Measurements from ENCODE around the gene CEBPZ.

Gene CEBPZ

DNA sequence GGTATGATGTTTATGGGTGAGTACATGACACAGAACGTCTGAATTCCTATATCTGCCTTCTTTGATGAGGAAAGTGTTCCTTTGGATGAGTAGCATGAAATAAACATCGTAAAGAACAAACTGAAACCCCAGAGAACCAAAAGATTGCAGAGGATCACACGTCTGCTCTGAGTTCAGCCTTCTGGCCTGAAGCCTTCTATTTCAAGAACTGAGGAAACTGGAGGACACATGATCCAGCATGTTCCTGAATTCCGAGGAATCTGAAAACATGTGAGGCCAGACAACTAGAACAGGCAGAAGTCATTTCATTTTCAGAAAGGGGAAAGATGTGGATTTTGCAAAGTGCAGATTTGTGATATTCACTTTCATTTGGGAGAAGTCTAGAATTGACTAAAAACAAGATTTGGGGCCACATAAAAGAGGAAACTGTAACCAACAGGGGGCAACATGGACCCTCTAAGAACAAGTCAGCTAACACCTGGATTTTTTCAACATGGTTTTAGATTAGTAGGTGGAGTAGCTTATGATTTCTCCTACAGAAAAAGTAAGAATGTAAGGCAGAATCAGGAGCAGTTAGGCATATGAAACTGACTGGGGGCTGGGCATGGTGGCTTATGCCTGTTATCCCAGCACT, 51.3 kb downstream of the CEBPZ start:
- CTCF ChIA-PET, result interaction anchor here (0.6 kb wide), 1 partner anchor 128 kb away, joined by 3 read pairs; no protein-coding TSS in a partner anchor
- POLR2A ChIA-PET, result no interaction called here
- no peak for DNase-seq (ENCODE audit: extremely low spot score)
- no peak for TF ChIP-seq ZNF384 (IDR thresholded peaks at IDR 0.05)
- no peak for TF ChIP-seq BHLHE40 (IDR thresholded peaks at IDR 0.05; ENCODE audit: borderline replicate concordance)
- no peak for TF ChIP-seq ELF4 (IDR thresholded peaks at IDR 0.05)
- TF ChIP-seq CTBP1 (IDR thresholded peaks at IDR 0.05; ENCODE audit: borderline replicate concordance), result no peak

DNA sequence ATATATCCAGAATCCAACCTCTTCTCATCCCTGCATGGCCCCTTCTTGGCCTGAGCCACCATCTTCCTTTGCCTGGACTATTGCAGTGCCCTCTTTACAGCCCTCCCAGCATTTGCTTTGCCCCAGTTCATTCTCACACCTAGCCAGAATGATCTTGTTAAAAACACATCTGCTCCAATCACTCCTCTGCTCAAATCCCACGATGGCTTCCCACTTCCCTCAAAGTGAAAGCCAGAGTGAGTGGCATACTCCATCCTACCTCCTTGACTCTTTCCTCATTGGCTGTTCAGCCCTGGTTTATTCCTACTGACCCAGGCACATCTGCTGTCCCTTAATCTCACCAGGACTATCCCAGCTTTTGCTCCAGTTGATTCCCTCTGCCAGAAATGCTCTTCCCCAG, 57.7 kb downstream of the CEBPZ start:
- DNase-seq (ENCODE audit: extremely low spot score), result no peak
- POLR2A ChIA-PET, result no interaction called here
- CTCF ChIA-PET, result no interaction called here
- TF ChIP-seq NFRKB (IDR thresholded peaks at IDR 0.05) (no peak), FOXA1 (IDR thresholded peaks at IDR 0.05) (no peak), SUZ12 (IDR thresholded peaks at IDR 0.05) (no peak), LEF1 (IDR thresholded peaks at IDR 0.05; ENCODE audit: borderline replicate concordance) (no peak), L3MBTL2 (conservative IDR thresholded peaks at IDR 0.05) (no peak), ZNF384 (IDR thresholded peaks at IDR 0.05) (no peak), HDGF (IDR thresholded peaks at IDR 0.05; ENCODE audit: borderline replicate concordance) (no peak), SP1 (IDR thresholded peaks at IDR 0.05) (no peak), ARNT (IDR thresholded peaks at IDR 0.05) (no peak), FOXM1 (IDR thresholded peaks at IDR 0.05; ENCODE audit: borderline replicate concordance) (no peak), ELF4 (IDR thresholded peaks at IDR 0.05) (no peak), BHLHE40 (IDR thresholded peaks at IDR 0.05; ENCODE audit: borderline replicate concordance) (no peak), TARDBP (IDR thresholded peaks at IDR 0.05) (no peak), FOXK2 (IDR thresholded peaks at IDR 0.05) (no peak), CTBP1 (IDR thresholded peaks at IDR 0.05; ENCODE audit: borderline replicate concordance) (no peak)
- TF ChIP-seq, protein P1, sequence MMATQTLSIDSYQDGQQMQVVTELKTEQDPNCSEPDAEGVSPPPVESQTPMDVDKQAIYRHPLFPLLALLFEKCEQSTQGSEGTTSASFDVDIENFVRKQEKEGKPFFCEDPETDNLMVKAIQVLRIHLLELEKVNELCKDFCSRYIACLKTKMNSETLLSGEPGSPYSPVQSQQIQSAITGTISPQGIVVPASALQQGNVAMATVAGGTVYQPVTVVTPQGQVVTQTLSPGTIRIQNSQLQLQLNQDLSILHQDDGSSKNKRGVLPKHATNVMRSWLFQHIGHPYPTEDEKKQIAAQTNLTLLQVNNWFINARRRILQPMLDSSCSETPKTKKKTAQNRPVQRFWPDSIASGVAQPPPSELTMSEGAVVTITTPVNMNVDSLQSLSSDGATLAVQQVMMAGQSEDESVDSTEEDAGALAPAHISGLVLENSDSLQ (IDR thresholded peaks at IDR 0.05), result no peak

DNA sequence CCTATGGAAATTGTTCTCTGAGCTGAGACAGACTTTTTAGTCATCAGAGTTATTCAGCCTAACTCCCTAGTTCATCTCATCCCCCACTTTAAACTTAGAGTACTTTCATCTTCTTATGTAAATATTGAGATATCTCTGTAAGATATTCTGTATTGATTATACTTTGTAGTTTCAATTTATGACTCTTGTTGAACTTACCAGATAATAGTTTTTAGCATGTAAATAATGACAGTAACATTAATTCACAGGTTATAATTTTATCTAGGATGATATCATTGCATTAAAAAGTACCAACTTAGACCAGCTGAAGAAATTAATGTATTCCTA, 59.8 kb downstream of the CEBPZ start:
- DNase-seq (ENCODE audit: extremely low spot score), result no peak
- POLR2A ChIA-PET, result no interaction called here
- CTCF ChIA-PET, result interaction anchor here (0.9 kb wide), 1 partner anchor 17 kb away, joined by 3 read pairs; the partner anchor contains the start of gene SULT6B1
- TF ChIP-seq TARDBP (IDR thresholded peaks at IDR 0.05) (no peak), NFRKB (IDR thresholded peaks at IDR 0.05) (no peak), ZNF384 (IDR thresholded peaks at IDR 0.05) (no peak), CTBP1 (IDR thresholded peaks at IDR 0.05; ENCODE audit: borderline replicate concordance) (no peak), SP1 (IDR thresholded peaks at IDR 0.05) (no peak), FOXK2 (IDR thresholded peaks at IDR 0.05) (no peak), HDGF (IDR thresholded peaks at IDR 0.05; ENCODE audit: borderline replicate concordance) (no peak)

DNA sequence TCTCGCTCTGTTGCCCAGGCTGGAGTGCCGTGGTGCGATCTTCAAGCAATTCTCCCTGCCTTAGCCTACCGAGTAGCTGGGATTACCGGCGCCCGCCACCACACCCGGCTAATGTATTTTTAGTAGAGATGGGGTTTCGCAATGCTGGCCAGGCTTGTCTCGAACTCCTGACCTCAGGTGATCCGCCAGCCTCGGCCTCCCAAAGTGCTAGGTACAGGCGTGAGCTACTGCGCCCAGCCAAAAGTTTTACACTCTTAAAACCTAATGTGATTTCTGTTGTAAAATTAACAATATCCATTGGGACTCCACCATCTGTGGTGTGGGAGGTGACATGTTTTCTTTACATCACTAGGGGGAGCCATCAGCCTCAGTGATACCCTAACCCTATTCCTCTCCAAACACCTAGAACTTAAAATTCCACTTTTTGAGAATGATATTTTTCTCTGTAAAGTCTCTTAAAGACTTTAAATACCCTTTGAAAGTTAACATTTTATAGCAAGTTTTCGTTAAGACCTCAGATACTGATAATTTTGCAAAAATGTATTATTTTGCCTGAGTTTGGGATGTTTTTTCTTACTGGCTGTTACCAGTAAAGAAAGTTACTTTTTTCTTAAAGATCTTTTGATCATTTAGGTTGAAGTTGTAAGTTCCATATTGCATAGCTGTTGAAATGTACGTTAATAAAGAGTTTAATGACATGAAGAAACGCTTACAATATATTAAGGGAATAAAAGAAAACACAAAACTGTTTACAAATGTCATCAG, 63.0 kb downstream of the CEBPZ start:
- peak; percentile 68 for DNase-seq (ENCODE audit: extremely low spot score)
- TF ChIP-seq FOXK2 (IDR thresholded peaks at IDR 0.05) (no peak), SP1 (IDR thresholded peaks at IDR 0.05) (no peak), BHLHE40 (IDR thresholded peaks at IDR 0.05; ENCODE audit: borderline replicate concordance) (no peak), ARNT (IDR thresholded peaks at IDR 0.05) (no peak), ELF4 (IDR thresholded peaks at IDR 0.05) (no peak), FOXA1 (IDR thresholded peaks at IDR 0.05) (no peak), FOXM1 (IDR thresholded peaks at IDR 0.05; ENCODE audit: borderline replicate concordance) (no peak), NFRKB (IDR thresholded peaks at IDR 0.05) (no peak), LEF1 (IDR thresholded peaks at IDR 0.05; ENCODE audit: borderline replicate concordance) (no peak), CTBP1 (IDR thresholded peaks at IDR 0.05; ENCODE audit: borderline replicate concordance) (no peak), SUZ12 (IDR thresholded peaks at IDR 0.05) (no peak), TARDBP (IDR thresholded peaks at IDR 0.05) (no peak), L3MBTL2 (conservative IDR thresholded peaks at IDR 0.05) (no peak), ZNF384 (IDR thresholded peaks at IDR 0.05) (no peak), HDGF (IDR thresholded peaks at IDR 0.05; ENCODE audit: borderline replicate concordance) (no peak)
- TF ChIP-seq, protein P1 (IDR thresholded peaks at IDR 0.05), result no peak
- ChIA-PET CTCF (interaction anchor here (0.6 to 1.6 kb wide), 3 partner anchors 8 to 615 kb away, joined by 3 to 5 read pairs (median 4); no protein-coding TSS in a partner anchor), POLR2A (interaction anchor here (1.6 kb wide), 1 partner anchor 12 kb away, joined by 5 read pairs; the partner anchor contains the start of gene EIF2AK2)

DNA sequence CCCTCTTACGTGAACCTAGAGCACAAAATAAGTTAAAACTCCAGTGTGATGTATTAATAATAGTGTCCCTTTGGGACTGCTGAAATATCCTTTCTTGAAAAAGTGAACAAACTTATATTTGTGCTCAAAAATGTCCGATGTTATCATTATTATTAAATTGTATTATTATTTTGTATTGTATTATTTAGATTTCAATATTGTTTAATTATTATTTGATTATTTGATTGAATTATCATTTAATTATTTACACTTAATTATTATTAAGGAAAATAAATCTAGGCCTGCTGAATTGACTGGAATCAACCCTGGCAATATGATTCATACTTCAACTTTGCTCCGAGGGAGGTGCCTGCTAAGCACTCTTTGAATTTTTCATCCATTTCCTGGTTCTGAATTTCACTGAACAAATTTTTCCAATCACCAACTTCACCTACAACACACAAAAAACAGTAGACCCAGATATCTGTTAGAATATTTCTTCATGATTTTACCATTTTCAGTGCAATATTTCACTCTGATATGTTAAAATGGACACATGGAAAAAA, 63.7 kb downstream of the CEBPZ start:
- no peak for TF ChIP-seq TARDBP (IDR thresholded peaks at IDR 0.05)
- TF ChIP-seq ELF4 (IDR thresholded peaks at IDR 0.05), result no peak
- no peak for TF ChIP-seq SUZ12 (IDR thresholded peaks at IDR 0.05)
- no peak for TF ChIP-seq FOXM1 (IDR thresholded peaks at IDR 0.05; ENCODE audit: borderline replicate concordance)
- TF ChIP-seq FOXK2 (IDR thresholded peaks at IDR 0.05), result no peak
- TF ChIP-seq ARNT (IDR thresholded peaks at IDR 0.05), result no peak
- no peak for TF ChIP-seq L3MBTL2 (conservative IDR thresholded peaks at IDR 0.05)
- no peak for TF ChIP-seq HDGF (IDR thresholded peaks at IDR 0.05; ENCODE audit: borderline replicate concordance)
- TF ChIP-seq ZNF384 (IDR thresholded peaks at IDR 0.05), result no peak
- no peak for TF ChIP-seq FOXA1 (IDR thresholded peaks at IDR 0.05)
- no peak for TF ChIP-seq NFRKB (IDR thresholded peaks at IDR 0.05)
- TF ChIP-seq, protein P1 (IDR thresholded peaks at IDR 0.05), result no peak
- no peak for TF ChIP-seq CTBP1 (IDR thresholded peaks at IDR 0.05; ENCODE audit: borderline replicate concordance)
- TF ChIP-seq BHLHE40 (IDR thresholded peaks at IDR 0.05; ENCODE audit: borderline replicate concordance), result no peak
- no peak for TF ChIP-seq LEF1 (IDR thresholded peaks at IDR 0.05; ENCODE audit: borderline replicate concordance)
- TF ChIP-seq SP1 (IDR thresholded peaks at IDR 0.05), result no peak
- no peak for DNase-seq (ENCODE audit: extremely low spot score)
- POLR2A ChIA-PET, result interaction anchor here (1.6 kb wide), 1 partner anchor 11 kb away, joined by 5 read pairs; the partner anchor contains the start of gene EIF2AK2
- CTCF ChIA-PET, result interaction anchor here (0.6 to 1.6 kb wide), 2 partner anchors 9 to 25 kb away, joined by 4 to 5 read pairs; no protein-coding TSS in a partner anchor

Data from HEK293T (cell line).